HEK293 (cell line): Measurements from ENCODE around the gene HMGB1.

ENCODE experiments used
- CTCF ChIA-PET: fragments of 350-600 bp; formaldehyde crosslinking; extraction: SDS; loops from one replicate; lab custom pipeline; 2021; ENCODE audit warnings: antibody characterized with exemption; lab: Yijun Ruan, JAX
- POLR2A ChIA-PET: fragments of 300-600 bp; formaldehyde crosslinking; extraction: SDS; loops from one replicate; lab custom pipeline; 2020; ENCODE audit warnings: antibody characterized with exemption, inconsistent platforms; lab: Yijun Ruan, JAX
- H3K27ac ChIP-seq: fragments of 200-500 bp; sonication (Bioruptor generic); 2 replicates; pipeline ENCODE4 v1.5.1; 2014; ENCODE audit warnings: low read depth, low read length, control low read depth, inconsistent platforms; ENCODE audit errors: extremely low read depth
- H3K36me3 ChIP-seq, 2 experiments: fragments of 200-500 bp in 1 of 2; sonication (Bioruptor generic) in 1 of 2; 1 replicate in 1 of 2; 2 replicates in 1 of 2; pipeline ENCODE4 v1.5.1; 2014 to 2017; ENCODE audit warnings: inconsistent platforms in 2 of 2, low read length in 2 of 2; ENCODE audit not compliant: control insufficient read depth in 2 of 2, insufficient read depth in 1 of 2
- H3K4me1 ChIP-seq: fragments of 200-500 bp; sonication (Bioruptor generic); 2 replicates; pipeline ENCODE4 v1.5.1; 2014; ENCODE audit warnings: mild to moderate bottlenecking, low read length, inconsistent platforms; ENCODE audit not compliant: control insufficient read depth, insufficient read depth
- H3K4me3 ChIP-seq: 2 replicates; pipeline ENCODE4 v1.5.1; 2011; ENCODE audit warnings: low read depth, mild to moderate bottlenecking, control low read depth, low read length, moderate library complexity
- H3K9me3 ChIP-seq: fragments of 200-500 bp; sonication (Bioruptor generic); 2 replicates; pipeline ENCODE4 v1.5.1; 2014; ENCODE audit warnings: low read depth, low read length, inconsistent platforms; ENCODE audit not compliant: control insufficient read depth, insufficient read depth
- BCL11A ChIP-seq: fragments of 450-650 bp; formaldehyde crosslinking; IDR thresholded peaks from 2 replicates; pipeline ENCODE4 v1.5.1; 2016; ENCODE audit warnings: low read depth, missing biosample characterization, missing genetic modification characterization
- CTCF ChIP-seq: fragments of 450-650 bp; formaldehyde crosslinking; IDR thresholded peaks from 2 replicates; pipeline ENCODE4 v1.5.1; 2016; ENCODE audit warnings: missing biosample characterization, missing genetic modification characterization
- KLF1 ChIP-seq: fragments of 450-650 bp; formaldehyde crosslinking; IDR thresholded peaks from 2 replicates; pipeline ENCODE4 v1.5.1; 2016; ENCODE audit warnings: missing biosample characterization, missing genetic modification characterization
- MZF1 ChIP-seq: fragments of 450-650 bp; formaldehyde crosslinking; IDR thresholded peaks from 2 replicates; pipeline ENCODE4 v1.5.1; 2017; ENCODE audit warnings: missing biosample characterization, missing genetic modification characterization, borderline replicate concordance
- OSR2 ChIP-seq: fragments of 450-650 bp; formaldehyde crosslinking; IDR thresholded peaks from 2 replicates; pipeline ENCODE4 v1.5.1; 2016; ENCODE audit warnings: missing biosample characterization, missing genetic modification characterization
- PRDM6 ChIP-seq: fragments of 450-650 bp; formaldehyde crosslinking; IDR thresholded peaks from 2 replicates; pipeline ENCODE4 v1.5.1; 2017; ENCODE audit warnings: missing biosample characterization, missing genetic modification characterization
- SCRT2 ChIP-seq: fragments of 450-650 bp; formaldehyde crosslinking; IDR thresholded peaks from 2 replicates; pipeline ENCODE4 v1.5.1; 2016; ENCODE audit warnings: missing biosample characterization, missing genetic modification characterization
- SP7 ChIP-seq: fragments of 450-650 bp; formaldehyde crosslinking; IDR thresholded peaks from 2 replicates; pipeline ENCODE4 v1.5.1; 2016; ENCODE audit warnings: missing biosample characterization, missing genetic modification characterization
- TRIM28 ChIP-seq: IDR thresholded peaks from 2 replicates; pipeline ENCODE4 v1.6.1; 2011; ENCODE audit warnings: low read length, control low read depth, borderline replicate concordance
- WT1 ChIP-seq: fragments of 450-650 bp; formaldehyde crosslinking; IDR thresholded peaks from 2 replicates; pipeline ENCODE4 v1.5.1; 2016; ENCODE audit warnings: missing biosample characterization, missing genetic modification characterization
- ZBTB26 ChIP-seq: fragments of 450-650 bp; formaldehyde crosslinking; optimal IDR thresholded peaks from 2 replicates; pipeline ENCODE3; 2016; ENCODE audit warnings: missing biosample characterization, mild to moderate bottlenecking, missing genetic modification characterization
- ZNF157 ChIP-seq: fragments of 450-650 bp; formaldehyde crosslinking; IDR thresholded peaks from 2 replicates; pipeline ENCODE4 v1.5.1; 2016; ENCODE audit warnings: missing biosample characterization, missing genetic modification characterization
- ZNF324 ChIP-seq: fragments of 450-650 bp; formaldehyde crosslinking; IDR thresholded peaks from 2 replicates; pipeline ENCODE4 v1.5.1; 2016; ENCODE audit warnings: missing biosample characterization, missing genetic modification characterization
- ZNF398 ChIP-seq: fragments of 450-650 bp; formaldehyde crosslinking; IDR thresholded peaks from 2 replicates; pipeline ENCODE4 v1.5.1; 2017; ENCODE audit warnings: missing biosample characterization, missing genetic modification characterization
- ZNF555 ChIP-seq: fragments of 450-650 bp; formaldehyde crosslinking; conservative IDR thresholded peaks from 2 replicates; pipeline ENCODE4 v1.5.1; 2017; ENCODE audit warnings: missing biosample characterization, mild to moderate bottlenecking, missing genetic modification characterization, inconsistent platforms
- ZNF777 ChIP-seq: fragments of 450-650 bp; formaldehyde crosslinking; IDR thresholded peaks from 2 replicates; pipeline ENCODE4 v1.5.1; 2017; ENCODE audit warnings: missing biosample characterization, missing genetic modification characterization, borderline replicate concordance
- ZSCAN18 ChIP-seq: fragments of 450-650 bp; formaldehyde crosslinking; IDR thresholded peaks from 2 replicates; pipeline ENCODE4 v1.5.1; 2016; ENCODE audit warnings: missing biosample characterization, missing genetic modification characterization

HMGB1 gene

GRCh38 chr13:30510811-30511371 lies 45.2 kb upstream of the HMGB1 start (continued):
- TF ChIP-seq BCL11A (tag by site-specific recombination) = no peak

GRCh38 chr13:30510091-30510490 lies 44.4 kb upstream of the HMGB1 start:
- ChIA-PET POLR2A (no interaction called here), CTCF (no interaction called here)
- H3K9me3 ChIP-seq = no peaks in the 10 kb centered on the region
- no peak overlapping the region for H3K4me3 ChIP-seq
- no peaks in the 10 kb centered on the region for H3K36me3 ChIP-seq
- H3K27ac ChIP-seq = no peak overlapping the region
- H3K4me1 ChIP-seq = no peaks in the 10 kb centered on the region
- no peak for TF ChIP-seq ZNF157
- peak; percentile 68 for TF ChIP-seq ZNF398 (tag by site-specific recombination)
- TF ChIP-seq WT1 (tag by site-specific recombination) = peak; percentile 94
- no peak for TF ChIP-seq TRIM28
- TF ChIP-seq KLF1 (tag by site-specific recombination) = no peak
- no peak for TF ChIP-seq CTCF (tag by site-specific recombination)
- no peak for TF ChIP-seq ZNF555
- no peak for TF ChIP-seq ZNF777 (tag by site-specific recombination)
- TF ChIP-seq ZSCAN18 = no peak
- no peak for TF ChIP-seq ZNF324 (tag by site-specific recombination)
- TF ChIP-seq ZBTB26 (tag by site-specific recombination) = no peak
- peak; percentile 68; the same call in 1 of the 2 replicates for TF ChIP-seq MZF1 (tag by site-specific recombination)
- TF ChIP-seq SP7 (tag by site-specific recombination) = peak; percentile 25; the same call in 1 of the 2 replicates
- TF ChIP-seq OSR2 (tag by site-specific recombination) = peak; percentile 29; the same call in 1 of the 2 replicates
- TF ChIP-seq PRDM6 = 0 out of 2 replicates have a peak, but pooled peaks have one; percentile 26
- peak; percentile 52 for TF ChIP-seq SCRT2 (tag by site-specific recombination)
